GM18517 (cell line): ENCODE results near the gene SMYD3.

Source experiments
- ATAC-seq: cut with Tn5 transposase; IDR thresholded peaks from one replicate; pipeline ENCODE4 v1.9.1; 2021; ENCODE audit warnings: mild to moderate bottlenecking, moderate library complexity; ENCODE audit not compliant: unreplicated experiment

SMYD3 gene

GRCh38 chr1:246157516-246157915 is 349.6 kb downstream of the SMYD3 start:
- ATAC-seq = no peak

GRCh38 chr1:246156847-246157246 is 350.2 kb downstream of the SMYD3 start:
- no peak for ATAC-seq

DNA sequence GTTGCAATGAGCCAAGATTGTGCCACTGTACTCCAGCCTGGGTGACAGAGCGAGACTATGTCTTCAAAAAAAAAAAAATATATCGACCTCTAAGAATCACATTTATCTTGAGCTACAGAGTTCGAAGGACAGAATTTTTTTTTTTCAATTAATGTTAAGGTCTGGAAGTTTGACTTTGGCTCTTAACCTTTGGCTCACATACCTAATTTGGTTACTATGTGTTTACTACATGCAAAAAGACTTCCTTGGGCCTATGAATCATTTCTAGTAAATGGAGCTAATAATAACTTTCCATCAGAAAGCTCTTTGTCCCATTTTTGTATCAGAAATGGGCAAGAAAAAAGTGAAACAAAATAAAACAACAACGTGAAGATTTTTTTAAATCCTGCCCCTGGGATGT is 351.2 kb downstream of the SMYD3 start:
- ATAC-seq = no peak

- no peak for ATAC-seq
Measured at GRCh38 chr1:246153796-246154212, 353.3 kb downstream of the SMYD3 start.

DNA sequence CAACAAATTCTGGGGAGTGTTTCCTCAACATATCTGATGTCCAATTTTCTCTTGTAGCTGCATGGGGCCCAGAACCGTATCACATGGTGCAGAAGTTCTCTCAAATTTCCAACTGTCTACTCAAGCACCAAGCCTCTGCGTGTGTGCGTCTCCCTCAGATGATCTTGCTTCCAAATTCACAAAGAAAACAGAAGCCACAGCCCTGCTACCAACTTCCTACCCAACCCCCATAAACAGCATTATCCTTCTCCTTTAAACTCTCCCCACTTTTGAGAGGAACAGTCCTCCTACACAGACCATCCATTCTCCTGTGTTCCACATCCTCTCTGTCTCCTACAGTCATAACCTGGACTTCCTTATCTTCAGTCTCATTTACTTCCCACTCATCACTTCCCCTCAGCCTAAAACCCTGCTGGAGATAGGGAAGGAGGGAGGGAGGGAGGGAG is 354.1 kb downstream of the SMYD3 start:
- no peak for ATAC-seq

GRCh38 chr1:246151796-246152434 is 355.2 kb downstream of the SMYD3 start:
- no peak for ATAC-seq

DNA sequence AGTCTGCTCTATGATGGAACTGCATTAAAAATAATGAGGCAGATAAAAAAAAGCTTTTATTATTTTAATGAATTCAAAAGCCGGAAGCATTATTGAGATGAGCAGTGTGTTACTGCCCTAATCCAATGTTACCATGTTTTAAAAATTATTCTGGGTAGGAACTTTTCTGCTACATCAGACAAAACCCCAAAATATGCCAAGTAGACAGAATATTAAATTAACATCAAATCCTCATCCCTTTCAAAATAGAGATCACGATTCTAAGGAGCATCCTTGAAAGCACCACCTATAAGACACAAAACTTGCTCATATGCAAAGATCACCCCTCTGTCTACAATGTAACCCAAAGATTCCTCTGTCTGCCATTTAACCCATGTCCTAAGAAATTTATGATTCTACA is 357.5 kb downstream of the SMYD3 start:
- no peak for ATAC-seq

DNA sequence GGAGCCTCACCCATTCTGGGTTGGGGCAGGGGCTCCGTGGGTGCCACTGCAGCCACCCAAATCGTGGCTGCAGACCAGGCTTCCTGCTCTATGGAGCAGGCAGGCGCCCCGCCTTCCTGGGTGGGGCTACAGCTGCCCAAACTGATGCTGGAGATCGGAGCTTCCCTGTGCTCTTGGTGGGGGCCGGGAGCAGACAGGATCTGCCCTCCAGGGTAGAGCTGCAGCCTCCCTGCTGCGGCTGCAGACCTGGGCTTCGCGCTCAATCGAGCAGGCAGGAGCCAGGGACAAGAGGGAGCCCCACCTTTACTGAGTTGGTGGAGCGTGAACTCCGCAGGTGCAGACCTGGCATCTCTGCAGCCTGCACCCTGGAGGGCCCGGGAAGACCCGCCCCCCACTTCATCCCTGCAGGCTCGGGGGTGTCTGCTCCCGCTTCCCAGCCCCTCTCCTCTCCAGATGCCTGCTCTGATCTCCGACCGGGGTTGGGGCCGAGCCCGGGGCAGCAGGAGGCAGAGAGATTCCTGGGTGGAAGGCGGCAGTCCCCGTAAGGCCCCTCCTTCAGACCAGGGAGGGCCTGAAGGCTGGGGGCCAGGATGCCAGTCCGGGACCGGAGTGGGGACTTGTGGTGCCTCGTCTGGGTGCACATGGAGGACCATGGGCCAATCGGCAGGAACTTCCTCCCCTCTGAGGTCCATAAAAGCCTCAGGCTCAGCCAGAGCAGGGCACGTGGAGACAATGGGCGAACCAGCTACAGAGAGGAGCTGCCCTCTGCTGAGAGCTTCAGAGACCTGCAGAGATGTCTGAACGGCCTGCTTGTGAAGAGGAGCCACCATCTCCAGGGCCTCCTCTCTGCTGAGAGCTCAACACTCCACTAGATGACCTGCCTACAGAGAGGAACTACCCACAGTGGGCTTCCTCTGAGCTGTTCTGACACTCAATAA is 359.3 kb downstream of the SMYD3 start:
- no peak for ATAC-seq

- ATAC-seq = no peak
Measured at GRCh38 chr1:246146804-246147523, 360.1 kb downstream of the SMYD3 start.

DNA sequence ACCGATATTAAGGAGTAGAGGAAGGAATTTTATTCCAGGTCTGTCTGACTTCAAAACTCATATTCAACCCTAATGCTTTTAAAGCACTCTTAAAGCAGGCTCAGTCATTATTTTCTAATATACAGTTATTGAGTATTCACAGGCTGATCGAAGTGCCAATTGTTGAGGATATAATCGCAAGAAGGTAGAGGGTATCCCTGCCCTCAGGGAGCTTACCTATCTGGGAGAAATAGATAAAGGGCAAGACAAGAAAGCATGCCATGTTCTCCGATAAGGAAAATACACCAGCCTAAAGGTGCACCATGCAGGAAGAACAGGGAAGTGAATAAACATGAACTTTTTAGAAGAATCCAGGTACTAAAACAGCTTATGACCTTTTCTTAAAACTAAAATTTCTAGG is 361.2 kb downstream of the SMYD3 start:
- no peak for ATAC-seq

DNA sequence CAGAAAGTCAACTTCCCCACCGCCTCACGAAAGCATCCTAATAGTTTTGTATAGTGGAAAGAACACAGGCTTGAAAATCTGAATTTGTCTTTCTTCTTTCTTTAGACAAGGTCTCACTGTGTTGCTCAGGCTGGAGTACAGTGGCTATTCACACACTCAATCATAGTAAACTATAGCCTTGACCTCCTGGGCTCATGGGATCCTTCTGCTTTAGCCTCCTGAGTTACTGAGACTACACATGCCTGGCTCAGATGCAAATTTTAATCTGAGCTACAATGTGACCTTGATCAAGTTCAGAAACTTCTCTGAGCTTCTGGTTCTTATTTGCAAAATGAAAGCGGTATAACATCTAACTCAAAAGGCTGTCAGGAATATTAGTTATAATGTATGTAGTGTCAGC is 362.1 kb downstream of the SMYD3 start:
- no peak for ATAC-seq

DNA sequence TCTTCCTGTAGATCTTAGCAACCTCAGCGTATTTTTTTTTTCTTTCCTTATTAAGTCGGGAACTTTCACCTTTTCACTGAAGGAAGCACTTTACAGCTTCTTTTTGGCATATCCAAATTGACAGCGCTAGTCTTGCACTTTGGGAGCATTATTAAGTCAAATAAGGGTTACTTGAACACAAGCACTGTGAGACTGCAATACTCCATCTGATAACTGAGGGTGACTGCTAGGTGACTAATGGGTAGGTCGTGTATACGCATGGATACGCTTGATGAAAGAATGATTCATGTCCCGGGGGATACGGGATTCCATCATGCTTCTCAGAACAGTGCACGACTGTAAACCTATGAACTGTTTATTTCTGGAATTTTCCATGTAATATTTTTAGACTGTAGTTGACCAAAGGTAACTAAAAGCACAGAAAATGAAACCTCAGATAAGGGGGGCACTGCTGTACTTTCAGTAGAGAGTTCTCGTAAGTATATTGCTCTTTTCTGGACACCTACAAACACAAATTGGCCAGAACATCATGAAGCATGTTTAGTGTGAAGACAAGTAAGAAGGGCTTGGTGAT is 364.7 kb downstream of the SMYD3 start:
- ATAC-seq = no peak

- no peak for ATAC-seq
Measured at GRCh38 chr1:246141306-246141705, 365.8 kb downstream of the SMYD3 start.

- ATAC-seq = no peak
Measured at GRCh38 chr1:246139745-246140182, 367.3 kb downstream of the SMYD3 start.

GRCh38 chr1:246138781-246139180 is 368.3 kb downstream of the SMYD3 start:
- ATAC-seq = no peak

GRCh38 chr1:246136477-246136876 is 370.6 kb downstream of the SMYD3 start:
- no peak for ATAC-seq

DNA sequence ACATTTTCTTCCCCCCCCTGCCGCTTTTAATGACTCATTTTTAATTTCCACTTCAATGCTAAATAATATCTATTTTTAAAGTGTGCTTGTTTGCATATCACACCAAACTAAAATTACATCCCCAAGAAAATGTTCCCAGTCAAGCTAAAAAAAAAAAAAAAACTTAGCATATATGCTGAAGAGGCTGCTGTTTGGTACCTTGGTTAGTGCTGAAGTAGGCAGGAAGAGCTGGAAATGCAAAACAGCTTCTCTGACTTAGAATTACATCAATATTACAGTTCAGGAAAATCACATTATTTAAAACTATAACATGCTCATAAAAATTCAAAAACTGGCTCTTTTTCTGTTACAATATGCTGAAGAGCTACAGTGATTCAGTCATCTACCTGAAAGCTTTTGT is 372.3 kb downstream of the SMYD3 start:
- ATAC-seq = no peak

DNA sequence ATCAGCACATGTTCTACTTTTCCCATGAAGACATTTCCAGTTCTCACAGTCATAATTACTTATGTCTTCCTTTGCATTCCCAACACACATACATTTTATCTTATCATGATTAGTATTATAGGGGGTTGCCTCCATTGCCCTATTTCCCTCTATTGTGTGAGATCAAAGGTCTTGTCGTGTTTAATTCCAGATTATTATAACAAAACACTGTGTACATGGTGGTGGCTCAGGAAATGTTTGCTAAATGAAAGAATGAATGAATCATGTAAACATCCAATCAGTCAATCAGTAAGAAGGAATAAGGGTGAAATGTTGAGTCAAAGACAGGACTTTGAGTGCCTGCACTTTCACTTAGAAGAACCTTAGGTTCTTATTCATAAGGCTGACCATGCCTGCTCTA is 376.0 kb downstream of the SMYD3 start:
- no peak for ATAC-seq

- ATAC-seq = no peak
Measured at GRCh38 chr1:246128494-246129069, 378.5 kb downstream of the SMYD3 start.

DNA sequence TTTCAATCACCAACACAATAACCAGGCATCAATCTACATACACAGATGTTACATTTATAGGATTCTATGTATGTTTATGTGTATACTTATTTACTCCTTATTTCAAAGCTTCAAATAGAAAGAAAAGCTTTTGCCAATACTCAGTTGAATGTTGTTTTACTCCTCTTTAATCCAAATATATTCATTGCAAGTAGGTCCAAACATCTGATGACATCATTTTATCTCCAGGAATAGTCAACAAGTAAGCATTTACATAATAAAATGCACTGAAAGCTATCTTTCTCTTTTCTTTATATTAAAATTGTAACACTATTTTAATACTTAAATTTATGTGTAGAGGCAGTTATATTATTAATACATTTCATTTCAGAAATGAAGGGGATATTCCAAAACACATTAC is 380.5 kb downstream of the SMYD3 start:
- ATAC-seq = no peak

- ATAC-seq = no peak
Measured at GRCh38 chr1:246122071-246122470, 385.0 kb downstream of the SMYD3 start.
